ENCODE data around the gene ATG2B.

DNA sequence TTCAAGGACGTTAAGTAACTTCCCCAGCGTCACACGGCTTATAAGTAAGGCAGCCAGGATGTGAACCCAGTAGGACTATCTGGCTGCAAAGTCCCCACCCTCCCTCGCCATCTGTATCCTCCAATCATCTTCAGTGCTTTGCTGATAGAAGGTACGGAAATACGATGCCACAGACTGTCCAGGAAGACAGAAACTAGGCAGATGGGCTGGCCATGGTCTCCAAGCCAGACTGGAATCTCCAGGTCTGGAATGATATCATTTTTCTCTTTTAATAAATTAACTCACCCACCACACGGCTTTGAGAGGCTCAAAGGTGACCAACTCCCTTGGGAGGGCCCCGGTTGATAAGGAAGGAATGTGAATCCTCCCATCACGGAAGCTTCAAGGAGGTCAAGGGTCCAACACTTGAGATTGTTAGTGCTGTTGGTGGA is 123.4 kb downstream of the ATG2B start:
- TF ChIP-seq, protein P1, sequence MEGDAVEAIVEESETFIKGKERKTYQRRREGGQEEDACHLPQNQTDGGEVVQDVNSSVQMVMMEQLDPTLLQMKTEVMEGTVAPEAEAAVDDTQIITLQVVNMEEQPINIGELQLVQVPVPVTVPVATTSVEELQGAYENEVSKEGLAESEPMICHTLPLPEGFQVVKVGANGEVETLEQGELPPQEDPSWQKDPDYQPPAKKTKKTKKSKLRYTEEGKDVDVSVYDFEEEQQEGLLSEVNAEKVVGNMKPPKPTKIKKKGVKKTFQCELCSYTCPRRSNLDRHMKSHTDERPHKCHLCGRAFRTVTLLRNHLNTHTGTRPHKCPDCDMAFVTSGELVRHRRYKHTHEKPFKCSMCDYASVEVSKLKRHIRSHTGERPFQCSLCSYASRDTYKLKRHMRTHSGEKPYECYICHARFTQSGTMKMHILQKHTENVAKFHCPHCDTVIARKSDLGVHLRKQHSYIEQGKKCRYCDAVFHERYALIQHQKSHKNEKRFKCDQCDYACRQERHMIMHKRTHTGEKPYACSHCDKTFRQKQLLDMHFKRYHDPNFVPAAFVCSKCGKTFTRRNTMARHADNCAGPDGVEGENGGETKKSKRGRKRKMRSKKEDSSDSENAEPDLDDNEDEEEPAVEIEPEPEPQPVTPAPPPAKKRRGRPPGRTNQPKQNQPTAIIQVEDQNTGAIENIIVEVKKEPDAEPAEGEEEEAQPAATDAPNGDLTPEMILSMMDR (IDR thresholded peaks at IDR 0.05) = no peak
- no peak for TF ChIP-seq EZH2 (IDR thresholded peaks at IDR 0.05)
- no peak for TF ChIP-seq EZH2phosphoT487 (IDR thresholded peaks at IDR 0.05)

All from neural progenitor cell (in vitro differentiated cells).